ENCODE results near the gene COL20A1. TPM values are rescaled to one million over a fixed set of nuclear protein-coding genes. Genes with fewer than 3 reads are reported as not detected.
A peak's percentile ranks its signal among the peaks of the same experiment; 100 is the strongest.

COL20A1 gene
- total and polyA plus RNA-seq, 2 of the 13 experiments (the other 11 are each of a cell fraction or from before 2014, with no cell fraction given) = not detected

DNA sequence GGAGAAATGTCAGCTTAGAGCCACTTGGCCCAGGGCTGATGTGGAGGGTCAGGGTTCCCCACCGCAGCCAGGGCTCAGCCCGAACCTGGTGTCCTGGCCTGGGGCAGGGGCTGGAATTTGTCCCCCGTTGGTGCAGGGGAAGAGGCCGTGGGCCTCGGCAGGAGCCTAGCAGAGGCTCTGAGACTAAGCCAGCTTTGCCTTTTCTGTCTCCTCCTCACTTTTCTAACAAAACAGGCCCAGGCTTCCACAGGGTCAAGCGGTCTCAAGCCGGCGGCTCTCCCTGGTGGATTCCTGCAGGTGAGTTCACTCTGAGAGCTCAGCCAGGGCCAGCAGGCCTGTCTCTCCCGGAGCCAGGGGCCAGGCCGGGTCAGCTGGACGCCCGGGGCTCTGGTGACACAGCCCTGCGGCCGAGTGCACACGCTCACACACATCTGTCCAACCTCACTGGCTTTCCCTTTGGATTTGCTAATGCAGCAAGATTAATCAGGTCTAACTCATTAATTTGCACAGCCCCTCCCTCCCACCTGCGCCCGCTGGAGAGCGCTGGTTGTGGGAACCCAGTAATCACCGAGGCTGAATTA lies 71.1 kb downstream of the COL20A1 start (continued):
- TF ChIP-seq, protein P1, sequence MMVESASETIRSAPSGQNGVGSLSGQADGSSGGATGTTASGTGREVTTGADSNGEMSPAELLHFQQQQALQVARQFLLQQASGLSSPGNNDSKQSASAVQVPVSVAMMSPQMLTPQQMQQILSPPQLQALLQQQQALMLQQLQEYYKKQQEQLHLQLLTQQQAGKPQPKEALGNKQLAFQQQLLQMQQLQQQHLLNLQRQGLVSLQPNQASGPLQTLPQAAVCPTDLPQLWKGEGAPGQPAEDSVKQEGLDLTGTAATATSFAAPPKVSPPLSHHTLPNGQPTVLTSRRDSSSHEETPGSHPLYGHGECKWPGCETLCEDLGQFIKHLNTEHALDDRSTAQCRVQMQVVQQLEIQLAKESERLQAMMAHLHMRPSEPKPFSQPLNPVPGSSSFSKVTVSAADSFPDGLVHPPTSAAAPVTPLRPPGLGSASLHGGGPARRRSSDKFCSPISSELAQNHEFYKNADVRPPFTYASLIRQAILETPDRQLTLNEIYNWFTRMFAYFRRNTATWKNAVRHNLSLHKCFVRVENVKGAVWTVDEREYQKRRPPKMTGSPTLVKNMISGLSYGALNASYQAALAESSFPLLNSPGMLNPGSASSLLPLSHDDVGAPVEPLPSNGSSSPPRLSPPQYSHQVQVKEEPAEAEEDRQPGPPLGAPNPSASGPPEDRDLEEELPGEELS (CRISPR knock-in tag; IDR thresholded peaks at IDR 0.05) = no peak
- TF ChIP-seq ZNF256 (CRISPR knock-in tag; conservative IDR thresholded peaks at IDR 0.05) (no peak), POLR2AphosphoS2 (IDR thresholded peaks at IDR 0.05; ENCODE audit: low read depth, low read length) (no peak), NFE2L1 (CRISPR knock-in tag; IDR thresholded peaks at IDR 0.05; ENCODE audit: borderline replicate concordance) (no peak), ZNF746 (CRISPR knock-in tag; IDR thresholded peaks at IDR 0.05) (no peak), MAFG (CRISPR knock-in tag; IDR thresholded peaks at IDR 0.05) (no peak), TRIM24 (CRISPR knock-in tag; IDR thresholded peaks at IDR 0.05) (no peak), ZNF224 (CRISPR knock-in tag; IDR thresholded peaks at IDR 0.05) (0 out of 2 replicates have a peak, but pooled peaks have one; percentile 58), RXRB (CRISPR knock-in tag; IDR thresholded peaks at IDR 0.05; ENCODE audit: borderline replicate concordance) (no peak), ZNF143 (CRISPR knock-in tag; IDR thresholded peaks at IDR 0.05) (no peak), GTF3A (CRISPR knock-in tag; conservative IDR thresholded peaks at IDR 0.05) (no peak)
- TF ChIP-seq, protein P2, sequence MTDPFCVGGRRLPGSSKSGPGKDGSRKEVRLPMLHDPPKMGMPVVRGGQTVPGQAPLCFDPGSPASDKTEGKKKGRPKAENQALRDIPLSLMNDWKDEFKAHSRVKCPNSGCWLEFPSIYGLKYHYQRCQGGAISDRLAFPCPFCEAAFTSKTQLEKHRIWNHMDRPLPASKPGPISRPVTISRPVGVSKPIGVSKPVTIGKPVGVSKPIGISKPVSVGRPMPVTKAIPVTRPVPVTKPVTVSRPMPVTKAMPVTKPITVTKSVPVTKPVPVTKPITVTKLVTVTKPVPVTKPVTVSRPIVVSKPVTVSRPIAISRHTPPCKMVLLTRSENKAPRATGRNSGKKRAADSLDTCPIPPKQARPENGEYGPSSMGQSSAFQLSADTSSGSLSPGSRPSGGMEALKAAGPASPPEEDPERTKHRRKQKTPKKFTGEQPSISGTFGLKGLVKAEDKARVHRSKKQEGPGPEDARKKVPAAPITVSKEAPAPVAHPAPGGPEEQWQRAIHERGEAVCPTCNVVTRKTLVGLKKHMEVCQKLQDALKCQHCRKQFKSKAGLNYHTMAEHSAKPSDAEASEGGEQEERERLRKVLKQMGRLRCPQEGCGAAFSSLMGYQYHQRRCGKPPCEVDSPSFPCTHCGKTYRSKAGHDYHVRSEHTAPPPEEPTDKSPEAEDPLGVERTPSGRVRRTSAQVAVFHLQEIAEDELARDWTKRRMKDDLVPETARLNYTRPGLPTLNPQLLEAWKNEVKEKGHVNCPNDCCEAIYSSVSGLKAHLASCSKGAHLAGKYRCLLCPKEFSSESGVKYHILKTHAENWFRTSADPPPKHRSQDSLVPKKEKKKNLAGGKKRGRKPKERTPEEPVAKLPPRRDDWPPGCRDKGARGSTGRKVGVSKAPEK (CRISPR knock-in tag; IDR thresholded peaks at IDR 0.05; ENCODE audit: borderline replicate concordance) = peak; percentile 74; the same call in 1 of the 2 replicates
- TF ChIP-seq, protein P3, sequence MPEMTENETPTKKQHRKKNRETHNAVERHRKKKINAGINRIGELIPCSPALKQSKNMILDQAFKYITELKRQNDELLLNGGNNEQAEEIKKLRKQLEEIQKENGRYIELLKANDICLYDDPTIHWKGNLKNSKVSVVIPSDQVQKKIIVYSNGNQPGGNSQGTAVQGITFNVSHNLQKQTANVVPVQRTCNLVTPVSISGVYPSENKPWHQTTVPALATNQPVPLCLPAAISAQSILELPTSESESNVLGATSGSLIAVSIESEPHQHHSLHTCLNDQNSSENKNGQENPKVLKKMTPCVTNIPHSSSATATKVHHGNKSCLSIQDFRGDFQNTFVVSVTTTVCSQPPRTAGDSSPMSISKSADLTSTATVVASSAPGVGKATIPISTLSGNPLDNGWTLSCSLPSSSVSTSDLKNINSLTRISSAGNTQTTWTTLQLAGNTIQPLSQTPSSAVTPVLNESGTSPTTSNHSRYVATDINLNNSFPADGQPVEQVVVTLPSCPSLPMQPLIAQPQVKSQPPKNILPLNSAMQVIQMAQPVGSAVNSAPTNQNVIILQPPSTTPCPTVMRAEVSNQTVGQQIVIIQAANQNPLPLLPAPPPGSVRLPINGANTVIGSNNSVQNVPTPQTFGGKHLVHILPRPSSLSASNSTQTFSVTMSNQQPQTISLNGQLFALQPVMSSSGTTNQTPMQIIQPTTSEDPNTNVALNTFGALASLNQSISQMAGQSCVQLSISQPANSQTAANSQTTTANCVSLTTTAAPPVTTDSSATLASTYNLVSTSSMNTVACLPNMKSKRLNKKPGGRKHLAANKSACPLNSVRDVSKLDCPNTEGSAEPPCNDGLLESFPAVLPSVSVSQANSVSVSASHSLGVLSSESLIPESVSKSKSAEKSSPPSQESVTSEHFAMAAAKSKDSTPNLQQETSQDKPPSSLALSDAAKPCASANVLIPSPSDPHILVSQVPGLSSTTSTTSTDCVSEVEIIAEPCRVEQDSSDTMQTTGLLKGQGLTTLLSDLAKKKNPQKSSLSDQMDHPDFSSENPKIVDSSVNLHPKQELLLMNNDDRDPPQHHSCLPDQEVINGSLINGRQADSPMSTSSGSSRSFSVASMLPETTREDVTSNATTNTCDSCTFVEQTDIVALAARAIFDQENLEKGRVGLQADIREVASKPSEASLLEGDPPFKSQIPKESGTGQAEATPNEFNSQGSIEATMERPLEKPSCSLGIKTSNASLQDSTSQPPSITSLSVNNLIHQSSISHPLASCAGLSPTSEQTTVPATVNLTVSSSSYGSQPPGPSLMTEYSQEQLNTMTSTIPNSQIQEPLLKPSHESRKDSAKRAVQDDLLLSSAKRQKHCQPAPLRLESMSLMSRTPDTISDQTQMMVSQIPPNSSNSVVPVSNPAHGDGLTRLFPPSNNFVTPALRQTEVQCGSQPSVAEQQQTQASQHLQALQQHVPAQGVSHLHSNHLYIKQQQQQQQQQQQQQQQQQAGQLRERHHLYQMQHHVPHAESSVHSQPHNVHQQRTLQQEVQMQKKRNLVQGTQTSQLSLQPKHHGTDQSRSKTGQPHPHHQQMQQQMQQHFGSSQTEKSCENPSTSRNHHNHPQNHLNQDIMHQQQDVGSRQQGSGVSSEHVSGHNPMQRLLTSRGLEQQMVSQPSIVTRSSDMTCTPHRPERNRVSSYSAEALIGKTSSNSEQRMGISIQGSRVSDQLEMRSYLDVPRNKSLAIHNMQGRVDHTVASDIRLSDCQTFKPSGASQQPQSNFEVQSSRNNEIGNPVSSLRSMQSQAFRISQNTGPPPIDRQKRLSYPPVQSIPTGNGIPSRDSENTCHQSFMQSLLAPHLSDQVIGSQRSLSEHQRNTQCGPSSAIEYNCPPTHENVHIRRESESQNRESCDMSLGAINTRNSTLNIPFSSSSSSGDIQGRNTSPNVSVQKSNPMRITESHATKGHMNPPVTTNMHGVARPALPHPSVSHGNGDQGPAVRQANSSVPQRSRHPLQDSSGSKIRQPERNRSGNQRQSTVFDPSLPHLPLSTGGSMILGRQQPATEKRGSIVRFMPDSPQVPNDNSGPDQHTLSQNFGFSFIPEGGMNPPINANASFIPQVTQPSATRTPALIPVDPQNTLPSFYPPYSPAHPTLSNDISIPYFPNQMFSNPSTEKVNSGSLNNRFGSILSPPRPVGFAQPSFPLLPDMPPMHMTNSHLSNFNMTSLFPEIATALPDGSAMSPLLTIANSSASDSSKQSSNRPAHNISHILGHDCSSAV (CRISPR knock-in tag; IDR thresholded peaks at IDR 0.05; ENCODE audit: borderline replicate concordance) = no peak
- TF ChIP-seq, protein P4, sequence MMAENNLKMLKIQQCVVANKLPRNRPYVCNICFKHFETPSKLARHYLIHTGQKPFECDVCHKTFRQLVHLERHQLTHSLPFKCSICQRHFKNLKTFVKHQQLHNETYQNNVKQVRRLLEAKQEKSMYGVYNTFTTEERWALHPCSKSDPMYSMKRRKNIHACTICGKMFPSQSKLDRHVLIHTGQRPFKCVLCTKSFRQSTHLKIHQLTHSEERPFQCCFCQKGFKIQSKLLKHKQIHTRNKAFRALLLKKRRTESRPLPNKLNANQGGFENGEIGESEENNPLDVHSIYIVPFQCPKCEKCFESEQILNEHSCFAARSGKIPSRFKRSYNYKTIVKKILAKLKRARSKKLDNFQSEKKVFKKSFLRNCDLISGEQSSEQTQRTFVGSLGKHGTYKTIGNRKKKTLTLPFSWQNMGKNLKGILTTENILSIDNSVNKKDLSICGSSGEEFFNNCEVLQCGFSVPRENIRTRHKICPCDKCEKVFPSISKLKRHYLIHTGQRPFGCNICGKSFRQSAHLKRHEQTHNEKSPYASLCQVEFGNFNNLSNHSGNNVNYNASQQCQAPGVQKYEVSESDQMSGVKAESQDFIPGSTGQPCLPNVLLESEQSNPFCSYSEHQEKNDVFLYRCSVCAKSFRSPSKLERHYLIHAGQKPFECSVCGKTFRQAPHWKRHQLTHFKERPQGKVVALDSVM (CRISPR knock-in tag; IDR thresholded peaks at IDR 0.05) = 0 out of 2 replicates have a peak, but pooled peaks have one; percentile 14
